H1 (cell line): ENCODE measurements around the gene KCTD4. TPM values are rescaled to one million over a fixed set of nuclear protein-coding genes. Genes with fewer than 3 reads are reported as not detected.

Experiments used
- CTCF ChIA-PET: fragments of 300-600 bp; sonication (Branson Sonifier 250); formaldehyde crosslinking; loops from one replicate; lab custom pipeline; 2021; ENCODE audit not compliant: partially characterized antibody; lab: Charles Lee
- POLR2A ChIA-PET: fragments of 300-600 bp; sonication (Branson Sonifier 250); formaldehyde crosslinking; loops from one replicate; lab custom pipeline; 2021; ENCODE audit warnings: inconsistent platforms; ENCODE audit not compliant: partially characterized antibody; lab: Charles Lee
- DNase-seq, 2 experiments: peaks; one replicate each; pipeline versions ENCODE4 v3.0.0 to v3.0.0-alpha.2; 2010 to 2022; ENCODE audit warnings: low spot score in 2 of 2, low read depth in 1 of 2, mixed read lengths in 1 of 2
- FAIRE-seq: peaks from 2 replicates; lab custom pipeline; 2011; peaks lifted over from hg19 to GRCh38; lab: Jason Lieb, UNC
- H2AFZ ChIP-seq: 2 replicates; pipeline ENCODE4 v1.8.1; 2012; ENCODE audit warnings: low read length, inconsistent platforms
- H2AK5ac ChIP-seq: 2 replicates; pipeline ENCODE4 v1.6.1; 2013; ENCODE audit warnings: low read depth, low read length
- H2BK120ac ChIP-seq: replicated peaks from 2 replicates; pipeline ENCODE3; 2013; ENCODE audit warnings: low read depth, low read length, inconsistent platforms
- H2BK12ac ChIP-seq: 2 replicates; pipeline ENCODE4 v1.6.1; 2013; ENCODE audit warnings: low read depth, low read length
- H2BK15ac ChIP-seq: 2 replicates; pipeline ENCODE4 v1.6.1; 2013; ENCODE audit warnings: low read length
- H2BK20ac ChIP-seq: 2 replicates; pipeline ENCODE4 v1.6.1; 2013; ENCODE audit warnings: low read length
- H2BK5ac ChIP-seq: 2 replicates; pipeline ENCODE4 v1.6.1; 2013; ENCODE audit warnings: low read depth, low read length
- H3K14ac ChIP-seq: 2 replicates; pipeline ENCODE4 v1.6.1; 2013; ENCODE audit warnings: inconsistent platforms; ENCODE audit not compliant: insufficient read length
- H3K18ac ChIP-seq: 2 replicates; pipeline ENCODE4 v1.6.1; 2013; ENCODE audit warnings: low read length; ENCODE audit errors: extremely low read depth
- H3K23ac ChIP-seq: 2 replicates; pipeline ENCODE4 v1.6.1; 2013; ENCODE audit warnings: inconsistent platforms; ENCODE audit not compliant: insufficient read length
- H3K23me2 ChIP-seq: 2 replicates; pipeline ENCODE4 v1.6.1; 2013; ENCODE audit warnings: low read depth, low read length
- H3K27ac ChIP-seq: 2 replicates; pipeline ENCODE4 v1.6.1; 2011; ENCODE audit warnings: low read depth, low read length, inconsistent platforms
- H3K27me3 ChIP-seq, 4 experiments: replicated peaks in 1 of 4; 1 replicate in 1 of 4; 2 replicates in 3 of 4; pipeline versions ENCODE4 v1.6.1 to v1.8.1; 2011 to 2013; ENCODE audit warnings: low read length in 3 of 4, mild to moderate bottlenecking in 3 of 4, inconsistent platforms in 2 of 4, mixed read lengths in 2 of 4, moderate library complexity in 1 of 4; ENCODE audit not compliant: control insufficient read depth in 3 of 4, insufficient read depth in 3 of 4; ENCODE audit errors: extremely low read depth in 1 of 4
- H3K36me3 ChIP-seq, 4 experiments: 2 replicates each; pipeline versions ENCODE4 v1.6.1 to v1.8.1; 2011 to 2013; ENCODE audit warnings: mild to moderate bottlenecking in 4 of 4, low read length in 3 of 4, moderate library complexity in 2 of 4, control low read depth in 1 of 4, inconsistent platforms in 1 of 4; ENCODE audit not compliant: insufficient read depth in 4 of 4, control insufficient read depth in 2 of 4
- H3K4ac ChIP-seq: replicated peaks from 2 replicates; pipeline ENCODE3; 2013; ENCODE audit warnings: low read length, low read depth, mixed read lengths, inconsistent platforms; ENCODE audit not compliant: insufficient read length
- H3K4me1 ChIP-seq, 4 experiments: replicated peaks in 1 of 4; 1 replicate in 1 of 4; 2 replicates in 3 of 4; pipeline versions ENCODE4 v1.6.1 to v1.8.1; 2011 to 2013; ENCODE audit warnings: low read length in 3 of 4, inconsistent platforms in 2 of 4, mixed read lengths in 1 of 4; ENCODE audit not compliant: insufficient read depth in 4 of 4, control insufficient read depth in 3 of 4
- H3K4me2 ChIP-seq, 2 experiments: 2 replicates each; pipeline versions ENCODE4 v1.6.1 to v1.8.1; 2011 to 2013; ENCODE audit warnings: low read depth in 2 of 2, low read length in 2 of 2, control low read depth in 1 of 2, inconsistent platforms in 1 of 2, mild to moderate bottlenecking in 1 of 2; ENCODE audit not compliant: insufficient read depth in 1 of 2
- H3K4me3 ChIP-seq, 4 experiments: fragments of 200-600, 300-600 bp in 1 of 4; sonication (generic), shearing (Covaris generic), sonication (Bioruptor Twin) in 1 of 4; 2 replicates each; pipeline versions ENCODE4 v1.5.1 to v1.8.1; 2011 to 2016; ENCODE audit warnings: low read length in 4 of 4, low read depth in 3 of 4, control low read depth in 2 of 4, inconsistent platforms in 2 of 4, mild to moderate bottlenecking in 2 of 4, mixed read lengths in 1 of 4, moderate library complexity in 1 of 4; ENCODE audit not compliant: insufficient read depth in 2 of 4; ENCODE audit errors: extremely low read depth in 1 of 4
- H3K56ac ChIP-seq: replicated peaks from 2 replicates; pipeline ENCODE3; 2013; ENCODE audit warnings: low read depth, mild to moderate bottlenecking, mixed read lengths, low read length, inconsistent platforms; ENCODE audit not compliant: insufficient read length
- H3K79me1 ChIP-seq: 2 replicates; pipeline ENCODE4 v1.6.1; 2013; ENCODE audit warnings: low read depth, low read length, control low read depth
- H3K79me2 ChIP-seq, 2 experiments: 2 replicates each; pipeline versions ENCODE4 v1.6.1 to v1.8.1; 2012 to 2013; ENCODE audit warnings: low read length in 2 of 2, mild to moderate bottlenecking in 2 of 2, inconsistent platforms in 1 of 2; ENCODE audit not compliant: insufficient read depth in 2 of 2, control insufficient read depth in 1 of 2
- H3K9ac ChIP-seq, 4 experiments: replicated peaks in 1 of 4; 1 replicate in 1 of 4; 2 replicates in 3 of 4; pipeline versions ENCODE4 v1.6.1 to v1.8.1; 2011 to 2013; ENCODE audit warnings: low read depth in 3 of 4, low read length in 3 of 4, control low read depth in 2 of 4, mild to moderate bottlenecking in 2 of 4, moderate library complexity in 2 of 4, inconsistent platforms in 1 of 4; ENCODE audit errors: extremely low read depth in 1 of 4
- H3K9me3 ChIP-seq, 2 experiments: 2 replicates each; pipeline versions ENCODE4 v1.6.1 to v1.8.1; 2012 to 2013; ENCODE audit warnings: mild to moderate bottlenecking in 2 of 2, moderate library complexity in 2 of 2, control low read depth in 1 of 2, inconsistent platforms in 1 of 2, low read depth in 1 of 2, low read length in 1 of 2, mixed read lengths in 1 of 2; ENCODE audit not compliant: insufficient read depth in 2 of 2
- H4K20me1 ChIP-seq, 2 experiments: replicated peaks in 1 of 2; 2 replicates each; pipeline versions ENCODE3 to v1.8.1; 2011 to 2013; ENCODE audit warnings: inconsistent platforms in 2 of 2, low read length in 2 of 2, mild to moderate bottlenecking in 1 of 2; ENCODE audit not compliant: insufficient read depth in 2 of 2, control insufficient read depth in 1 of 2
- H4K5ac ChIP-seq: 2 replicates; pipeline ENCODE4 v1.6.1; 2013; ENCODE audit warnings: low read length, low read depth, mixed read lengths, inconsistent platforms; ENCODE audit not compliant: insufficient read length
- H4K8ac ChIP-seq: 2 replicates; pipeline ENCODE4 v1.8.0; 2013; ENCODE audit warnings: mild to moderate bottlenecking, moderate library complexity, low read length, inconsistent platforms; ENCODE audit not compliant: insufficient read depth; ENCODE audit errors: extremely low read depth
- H4K91ac ChIP-seq: replicated peaks from 2 replicates; pipeline ENCODE3; 2013; ENCODE audit warnings: low read length, mixed read lengths, inconsistent platforms; ENCODE audit not compliant: insufficient read length
- CBX5 ChIP-seq: fragments of 300-800, 300-1000 bp; sonication (generic); IDR thresholded peaks from 2 replicates; pipeline ENCODE4 v1.7.1; 2016; ENCODE audit warnings: antibody characterized with exemption, low read length, low read depth
- CBX8 ChIP-seq: fragments of 300-800, 300-1000 bp; sonication (generic); IDR thresholded peaks from 2 replicates; pipeline ENCODE4 v1.7.1; 2016; ENCODE audit warnings: low read depth, low read length, borderline replicate concordance
- CTCF ChIP-seq, 3 experiments: IDR thresholded peaks; 1 replicate in 2 of 3; 2 replicates in 1 of 3; pipeline versions ENCODE4 v1.5.1 to v1.6.1; 2011; ENCODE audit warnings: low read length in 3 of 3, mild to moderate bottlenecking in 3 of 3, inconsistent platforms in 2 of 3, low read depth in 1 of 3, moderate library complexity in 1 of 3; ENCODE audit not compliant: insufficient read depth in 1 of 3; ENCODE audit errors: control extremely low read depth in 1 of 3
- EGR1 ChIP-seq: IDR thresholded peaks from 2 replicates; pipeline ENCODE4 v1.6.1; 2011; ENCODE audit warnings: low read depth, low read length, borderline replicate concordance
- EP300 ChIP-seq, 2 experiments: IDR thresholded peaks; 1 replicate in 1 of 2; 2 replicates in 1 of 2; pipeline ENCODE4 v1.6.1; 2011 to 2012; ENCODE audit warnings: low read depth in 2 of 2, low read length in 2 of 2, mild to moderate bottlenecking in 2 of 2, borderline replicate concordance in 1 of 2, inconsistent platforms in 1 of 2, moderate library complexity in 1 of 2
- EZH2 ChIP-seq: fragments of 200-600 bp; sonication (generic); IDR thresholded peaks from 2 replicates; pipeline ENCODE4 v1.7.1; 2012; ENCODE audit warnings: low read depth, mild to moderate bottlenecking, moderate library complexity, low read length, inconsistent platforms; ENCODE audit not compliant: severe bottlenecking
- FOSL1 ChIP-seq: IDR thresholded peaks from 2 replicates; pipeline ENCODE4 v1.6.1; 2011; ENCODE audit warnings: mild to moderate bottlenecking, low read depth, low read length, moderate library complexity; ENCODE audit not compliant: insufficient read depth
- MAFK ChIP-seq: IDR thresholded peaks from 2 replicates; pipeline ENCODE4 v1.6.1; 2012; ENCODE audit warnings: low read depth, mild to moderate bottlenecking, improper control_type of control experiment, low read length
- NANOG ChIP-seq: IDR thresholded peaks from 2 replicates; pipeline ENCODE4 v1.6.1; 2011; ENCODE audit warnings: low read length, low read depth, mild to moderate bottlenecking, inconsistent platforms; ENCODE audit not compliant: insufficient read depth, poor library complexity, severe bottlenecking
- PHF8 ChIP-seq: fragments of 200-600 bp; sonication (generic); conservative IDR thresholded peaks from 2 replicates; pipeline ENCODE4 v1.7.1; 2012; ENCODE audit warnings: low read depth, mild to moderate bottlenecking, inconsistent platforms, low read length, moderate library complexity
- SIN3A ChIP-seq, 2 experiments: IDR thresholded peaks in 1 of 2; conservative IDR thresholded peaks in 1 of 2; 2 replicates each; pipeline ENCODE4 v1.6.1; 2011 to 2012; ENCODE audit warnings: low read length in 2 of 2, improper control_type of control experiment in 1 of 2, low read depth in 1 of 2, mild to moderate bottlenecking in 1 of 2
- WGBS, 2 experiments: shearing (Covaris generic) in 1 of 2; methylation state at CpG; one replicate each; pipeline versions ENCODE4 v1.1.6 to v1.1.7; 2013 to 2015; ENCODE audit warnings: low lambda C conversion rate in 2 of 2, mixed read lengths in 2 of 2, inconsistent platforms in 1 of 2, low coverage in 1 of 2, missing lambda C conversion rate in 1 of 2; ENCODE audit not compliant: insufficient replicate concordance in 2 of 2, insufficient coverage in 1 of 2, insufficient read length in 1 of 2; ENCODE audit errors: extremely low coverage in 1 of 2, missing lambda C conversion rate in 1 of 2; 5-methylcytosine and 5-hydroxymethylcytosine counted together
- polyA plus RNA-seq, 7 experiments: library from polyadenylated mRNA; depleted of rRNA in 3 of 7; stranded (reverse) in 5 of 7; unstranded in 2 of 7; fragments of >200 nt in 5 of 7; fragments of 200-250 nt in 2 of 7; gene quantifications; 1 replicate in 5 of 7; 2 replicates in 1 of 7; 4 replicates in 1 of 7; pipeline versions ENCODE4 v1.2.1 to v1.2.3, GENCODE V29; 2011 to 2013; ENCODE audit warnings: missing spikeins in 2 of 7, mixed read lengths in 2 of 7
- total RNA-seq: library from RNA; stranded (reverse); fragmentation: NEBNext Ultra II Directional; extraction: Animal tissue kit (Norgen Biotek cat#: 25700); gene quantifications from 2 replicates; pipeline ENCODE4 v1.2.1, GENCODE V29; 2021

The KCTD4 gene
- total and polyA plus RNA-seq, 2 of the 8 experiments (the other 6 are each of a cell fraction or from before 2014, with no cell fraction given): not detected

GRCh38 chr13:45231722-45232121 is 30.9 kb upstream of the KCTD4 start:
- Histone ChIP-seq H2BK120ac (no peak overlapping the region), H3K56ac (no peak overlapping the region), H3K23me2 (no peaks in the 10 kb centered on the region), H3K27me3 (no peaks in the 10 kb centered on the region), H3K27ac (no peak overlapping the region), H2BK20ac (no peak overlapping the region), H3K36me3 (no peaks in the 10 kb centered on the region), H4K20me1 (peaks cover 0 to 2% of the 10 kb centered on the region in 2 experiments), H4K5ac (no peak overlapping the region), H3K9me3 (no peaks in the 10 kb centered on the region), H2AFZ (no peak overlapping the region), H2BK12ac (no peak overlapping the region), H2AK5ac (no peak overlapping the region), H3K4me2 (no peak overlapping the region), H4K8ac (no peak overlapping the region), H3K79me2 (no peaks in the 10 kb centered on the region), H4K91ac (no peak overlapping the region), H3K23ac (no peak overlapping the region), H3K4ac (no peak overlapping the region), H2BK5ac (no peak overlapping the region), H3K18ac (no peak overlapping the region), H3K79me1 (no peaks in the 10 kb centered on the region), H3K4me1 (no peaks in the 10 kb centered on the region), H3K14ac (no peak overlapping the region), H2BK15ac (no peak overlapping the region), H3K4me3 (no peak overlapping the region), H3K9ac (no peak overlapping the region)
- CTCF ChIA-PET: interaction anchor here (0.8 to 1.3 kb wide), 3 partner anchors 9 to 185 kb away, joined by 3 to 4 read pairs (median 3); no protein-coding TSS in a partner anchor
- DNase-seq (no peak), FAIRE-seq (no peak)
- WGBS, 2 experiments: 90% methylated on average over 1 of the region's 1 CpG; no CpG with 5 or more reads in 1 of the 2 experiments
- TF ChIP-seq EGR1: no peak
- no peak for TF ChIP-seq CBX8
- TF ChIP-seq EP300 (IDR thresholded peaks at IDR 0.05; ENCODE audit: borderline replicate concordance in 1 of 2, low read depth in 2 of 2, low read length in 2 of 2): no peak
- no peak for TF ChIP-seq CBX5
- TF ChIP-seq SIN3A (conservative IDR thresholded peaks at IDR 0.05 in 1 of 2, IDR thresholded peaks at IDR 0.05 in 1 of 2; ENCODE audit: low read depth in 1 of 2, low read length in 2 of 2): no peak
- TF ChIP-seq PHF8: no peak
- no peak for TF ChIP-seq EZH2
- TF ChIP-seq FOSL1: no peak
- no peak for TF ChIP-seq MAFK
- no peak for TF ChIP-seq CTCF (IDR thresholded peaks at IDR 0.05; ENCODE audit: control extremely low read depth in 1 of 3, insufficient read depth in 1 of 3, low read depth in 1 of 3, low read length in 3 of 3)
- no peak for TF ChIP-seq NANOG
- POLR2A ChIA-PET: no interaction called here
